HG02938 (cell line): ENCODE results near the gene CYTH1.
"Not testable (repeated sequence)": the region's sequence is repeated elsewhere in the genome, so short reads cannot be mapped to it uniquely, and the experiment has no call there.

Source experiments
- ATAC-seq: cut with Tn5 transposase; IDR thresholded peaks from one replicate; pipeline ENCODE4 v1.9.1; 2021; ENCODE audit warnings: mild to moderate bottlenecking, moderate library complexity; ENCODE audit not compliant: unreplicated experiment

CYTH1 gene

DNA sequence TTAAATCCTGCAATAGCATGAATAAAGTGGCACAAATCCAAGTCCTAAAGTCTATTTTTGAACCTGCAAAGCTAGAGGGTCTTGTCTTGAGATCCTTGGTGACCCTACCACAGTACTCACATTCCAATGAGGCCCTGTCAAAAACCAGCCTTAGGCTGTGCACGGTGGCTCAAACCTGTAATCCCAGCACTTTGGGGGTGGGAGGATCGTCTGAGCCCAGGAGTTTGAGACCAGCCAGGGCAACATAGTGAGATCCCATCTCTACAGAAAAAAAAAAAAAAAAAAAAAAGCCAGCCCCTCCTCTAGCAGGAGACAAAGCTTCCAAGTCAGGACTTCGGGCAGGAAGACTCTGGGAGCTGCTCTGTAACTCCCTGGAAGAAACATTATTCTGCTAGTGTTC, 16.3 kb downstream of the CYTH1 start:
- no peak for ATAC-seq

DNA sequence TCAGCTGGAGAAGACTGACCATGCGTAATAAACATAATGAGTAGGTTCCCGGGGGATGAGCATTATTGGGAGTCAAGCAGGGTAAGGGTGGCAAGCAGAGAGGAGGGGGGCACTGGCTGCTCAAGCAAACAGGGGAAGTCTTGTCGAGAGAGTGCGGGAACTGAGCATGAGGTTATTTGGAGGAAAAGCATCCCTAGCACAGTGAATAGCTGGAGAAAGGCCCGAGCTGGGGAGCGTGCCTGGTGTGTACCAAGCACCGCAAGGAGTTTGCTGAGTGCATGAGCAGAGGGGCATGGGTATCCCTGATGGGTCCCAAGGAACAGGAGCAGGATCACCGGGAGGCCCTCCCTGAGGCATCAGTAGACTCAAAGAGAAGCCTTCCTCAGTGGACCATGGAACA, 17.2 kb downstream of the CYTH1 start:
- no peak for ATAC-seq

DNA sequence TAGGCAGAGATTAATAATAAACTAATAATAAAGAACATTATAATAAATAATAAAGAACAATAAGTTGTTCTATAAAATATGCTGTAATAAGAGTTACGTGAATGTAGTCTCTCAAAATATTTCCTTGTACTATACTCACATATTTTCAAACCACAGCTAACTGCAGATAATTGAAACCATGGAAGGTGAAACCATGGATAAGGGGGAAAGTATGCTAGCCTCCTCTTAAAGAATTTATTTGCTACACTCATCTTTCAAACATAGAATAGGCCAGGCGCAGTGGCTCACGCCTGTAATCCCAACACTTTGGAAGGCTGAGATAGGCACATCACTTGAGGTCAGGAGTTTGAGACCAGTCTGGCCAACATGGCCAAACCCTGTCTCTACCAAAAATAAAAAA, 18.5 kb downstream of the CYTH1 start:
- no peak for ATAC-seq

DNA sequence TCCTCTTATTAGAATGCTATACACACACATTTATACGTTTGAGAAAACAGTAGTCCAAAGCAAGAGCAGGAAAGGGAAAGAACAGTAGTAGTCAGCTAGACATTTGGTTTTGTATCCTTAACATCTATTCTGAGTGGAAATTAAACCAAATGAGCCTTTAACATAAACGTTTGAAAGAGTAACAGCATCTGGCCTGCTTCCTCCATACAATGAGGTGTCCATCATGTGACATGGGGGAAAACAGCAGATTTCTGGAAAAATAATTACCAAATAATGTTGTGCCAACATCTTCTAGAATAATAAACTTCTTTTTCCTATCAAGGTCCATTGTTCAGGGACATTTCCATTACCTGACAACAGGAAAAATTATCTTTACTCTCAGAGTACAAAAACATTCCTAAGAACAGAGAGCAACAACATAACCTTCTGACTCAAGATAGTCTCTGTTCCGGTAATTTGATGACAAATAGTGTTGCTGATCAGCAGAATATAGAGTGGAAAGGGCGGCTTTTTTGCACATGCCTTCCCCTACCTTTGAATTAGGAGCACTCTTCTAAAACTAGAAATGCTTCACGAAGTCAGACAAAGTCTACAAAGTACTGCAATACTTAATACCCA, 20.2 kb downstream of the CYTH1 start:
- ATAC-seq = no peak

DNA sequence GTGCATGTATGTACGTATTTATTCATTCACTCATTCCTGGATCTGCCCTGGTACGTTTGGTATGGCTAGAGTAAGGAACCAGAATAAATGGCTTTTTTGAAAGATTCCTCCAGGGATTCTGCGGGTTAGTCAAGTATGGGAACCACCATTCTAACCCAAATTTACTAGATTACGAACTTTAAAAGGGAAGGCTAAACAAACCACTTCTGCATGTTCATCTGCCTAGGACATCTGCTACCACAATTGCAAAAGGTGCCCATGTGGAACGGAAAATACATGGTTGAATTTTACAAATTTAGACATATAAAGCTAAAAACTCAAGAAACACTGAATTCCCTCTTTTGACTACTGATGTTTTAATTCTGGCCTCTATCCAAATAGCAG, 22.1 kb downstream of the CYTH1 start:
- no peak for ATAC-seq

DNA sequence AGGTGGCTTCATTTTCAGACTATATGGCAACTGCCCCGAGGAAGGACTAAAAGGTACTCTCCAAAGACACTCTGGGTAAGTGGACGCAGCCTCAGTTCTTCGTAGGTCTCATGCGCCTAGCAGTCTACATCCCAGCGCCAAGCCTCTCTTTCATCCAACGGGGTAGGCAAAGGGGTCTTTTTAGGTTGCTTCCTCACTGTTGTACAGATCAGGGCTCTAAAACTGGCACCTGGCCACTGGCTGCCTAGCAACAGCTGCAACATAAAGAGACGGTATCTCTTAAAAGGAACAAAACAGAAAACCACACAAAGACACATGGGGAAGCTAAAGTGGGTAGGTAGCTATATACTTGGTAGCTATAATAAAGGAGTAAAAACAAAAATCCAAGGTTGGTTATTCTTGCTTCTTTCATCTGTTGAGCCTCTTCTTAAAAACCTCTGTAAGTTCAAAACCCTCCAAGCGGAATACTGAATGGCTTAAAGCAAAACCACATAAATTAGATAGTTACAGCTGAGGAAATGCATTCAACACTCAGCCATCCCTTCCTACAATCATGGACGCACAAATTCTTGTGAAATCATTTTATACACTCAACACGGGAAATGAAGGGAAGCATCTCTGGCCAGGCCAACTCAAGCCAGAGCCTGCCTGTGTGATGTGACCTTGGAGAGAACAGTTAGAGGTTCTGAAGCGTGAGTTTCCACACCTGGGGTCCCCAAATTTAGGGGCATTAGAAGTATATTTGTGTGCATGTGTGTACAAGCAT, 22.7 kb downstream of the CYTH1 start:
- peak; percentile 51 for ATAC-seq

DNA sequence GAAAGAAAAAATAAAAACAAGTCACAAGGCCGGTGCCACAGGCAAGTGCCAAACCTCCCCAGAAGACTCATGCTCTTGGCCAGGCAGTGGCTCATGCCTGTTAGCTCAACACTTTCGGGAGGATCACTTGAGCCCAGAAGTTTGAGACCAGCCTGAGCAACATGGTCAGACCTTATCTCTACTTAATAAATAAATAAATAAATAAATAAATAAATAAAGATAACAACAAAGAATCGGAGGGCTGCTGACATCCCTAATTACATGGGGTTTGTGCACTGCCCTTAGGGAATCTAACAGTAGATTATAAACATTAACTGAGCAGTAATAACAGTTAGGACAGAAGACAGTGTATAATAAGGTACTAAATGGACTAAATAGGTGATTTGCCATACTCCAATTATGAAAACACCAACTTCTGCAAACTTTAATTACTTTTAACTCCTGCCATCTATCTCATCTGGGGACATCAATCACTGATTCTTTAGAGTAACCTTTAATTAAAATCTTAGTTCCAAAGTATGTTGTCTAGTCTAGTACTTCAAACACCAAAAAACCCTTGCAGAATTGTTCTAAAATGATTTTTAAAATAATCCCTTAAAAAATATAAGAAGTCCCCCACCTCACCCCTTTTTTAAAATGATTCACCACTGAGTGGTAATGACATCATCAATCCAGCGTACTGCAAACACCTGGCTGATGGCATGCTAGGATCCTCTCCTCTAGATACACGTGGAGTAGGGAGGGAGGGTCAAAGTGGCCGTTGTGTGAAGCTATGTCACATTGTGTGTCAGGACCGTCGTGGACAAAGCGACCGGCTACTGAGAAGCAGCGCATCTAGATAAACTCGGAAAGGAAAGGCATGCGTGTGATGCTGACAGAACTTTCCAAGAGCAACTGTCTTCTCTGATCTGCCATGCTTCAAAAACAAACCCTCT, 28.5 kb downstream of the CYTH1 start:
- no peak for ATAC-seq

DNA sequence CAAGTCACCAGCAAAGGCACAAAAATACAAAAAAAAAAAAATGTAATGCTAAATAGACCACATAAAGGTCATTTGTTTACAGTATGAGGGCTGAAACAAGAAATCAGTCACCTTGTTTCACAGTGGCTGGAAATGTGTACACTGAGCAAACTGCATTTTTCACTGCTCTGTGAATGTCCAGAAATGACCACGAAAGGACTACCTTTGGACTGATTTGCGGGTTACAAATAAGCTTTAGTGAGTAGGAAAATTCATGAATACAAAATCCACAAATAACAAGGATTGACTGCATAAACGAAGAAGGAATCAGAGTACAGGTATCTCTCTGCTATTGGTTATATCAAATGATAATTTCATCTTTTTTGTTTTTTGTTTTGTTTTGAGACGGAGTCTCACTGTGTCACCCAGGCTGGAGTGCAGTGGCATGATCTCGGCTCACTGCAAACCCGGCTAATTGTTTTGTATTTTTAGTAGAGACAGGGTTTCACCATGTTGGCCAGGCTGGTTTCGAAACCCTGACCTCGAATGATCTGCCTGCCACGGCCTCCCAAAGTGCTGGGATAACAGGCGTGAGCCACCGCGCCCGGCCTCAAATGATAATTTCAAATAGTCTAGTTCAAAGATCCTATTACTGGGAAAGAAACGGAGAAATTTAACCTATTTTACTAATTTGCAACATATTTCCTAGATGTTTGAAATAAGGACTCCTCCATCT, 30.5 kb downstream of the CYTH1 start:
- no peak for ATAC-seq

DNA sequence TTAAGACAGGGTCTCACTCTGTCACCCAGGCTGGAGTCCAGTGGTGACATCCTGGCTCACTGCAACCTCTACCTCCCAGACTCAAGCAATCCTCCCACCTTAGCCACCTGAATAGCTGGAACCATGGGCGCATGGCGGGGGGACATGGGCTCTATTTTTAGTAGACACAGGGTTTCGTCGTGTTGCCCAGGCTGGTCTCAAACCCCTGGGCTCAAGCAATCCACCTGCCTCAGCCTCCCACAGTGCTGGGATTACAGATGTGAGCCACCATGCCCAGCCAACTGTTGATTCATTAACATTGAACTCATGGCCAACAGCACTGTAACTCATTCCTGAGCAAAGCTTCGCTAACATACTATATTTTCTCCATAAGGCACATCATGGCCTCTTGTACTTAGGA, 31.1 kb downstream of the CYTH1 start:
- ATAC-seq = not testable (repeated sequence)

DNA sequence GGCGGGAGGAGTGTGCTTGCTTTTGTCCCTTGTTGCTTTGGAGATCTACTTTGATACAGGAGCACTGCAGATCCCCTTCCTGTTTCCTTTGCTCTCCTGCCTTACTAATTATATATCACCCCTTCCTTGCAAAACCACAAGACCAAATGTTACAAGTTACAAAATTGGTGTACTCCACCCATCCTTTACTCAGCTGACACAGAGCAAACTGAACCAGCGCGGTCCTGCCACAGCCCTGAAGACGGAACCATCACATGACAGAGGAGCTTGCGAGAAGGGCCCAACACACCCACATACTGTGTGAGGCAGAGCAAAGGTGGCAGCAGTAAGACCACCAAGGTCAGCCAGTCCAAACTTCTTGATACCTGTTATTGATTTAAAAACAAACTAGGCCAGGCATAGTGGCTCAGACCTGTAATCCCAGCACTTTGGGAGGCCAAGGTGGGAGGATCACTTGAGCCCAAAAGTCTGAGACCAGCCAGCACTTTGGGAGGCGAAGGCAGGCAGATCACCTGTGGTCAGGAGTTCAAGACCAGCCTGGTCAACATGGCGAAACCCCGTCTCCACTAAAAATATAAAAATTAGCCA, 33.2 kb downstream of the CYTH1 start:
- peak; percentile 38 for ATAC-seq

DNA sequence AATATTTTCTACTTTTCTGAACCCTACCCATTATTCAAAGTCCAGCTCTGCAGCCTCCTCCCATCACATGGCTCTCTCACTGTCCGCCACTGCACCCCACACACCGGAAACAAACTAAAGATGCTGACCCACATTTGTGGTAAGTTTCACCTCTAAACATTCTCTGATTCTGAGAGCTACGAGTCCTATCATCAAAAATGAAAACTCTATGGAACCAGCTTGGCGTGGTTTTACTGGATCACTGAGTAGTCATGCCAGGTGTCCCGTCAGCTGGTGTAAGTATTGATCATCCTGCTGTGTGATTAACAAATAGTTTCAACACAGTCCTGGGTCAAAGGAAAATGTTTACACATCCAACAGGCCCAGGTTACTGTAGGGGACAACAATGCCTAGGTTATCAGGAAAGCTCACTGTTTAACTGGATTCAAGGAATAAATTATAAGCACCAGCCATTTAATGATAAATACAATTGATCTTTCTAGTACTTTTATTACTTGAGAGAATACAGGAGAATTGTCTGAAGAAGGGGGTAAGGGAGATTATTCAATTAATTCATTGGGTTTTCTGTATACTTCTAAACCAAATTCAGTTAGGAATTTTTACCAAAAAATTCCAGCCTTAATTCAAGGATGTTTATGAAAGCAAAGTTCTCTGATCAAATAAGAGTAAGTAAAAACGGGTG, 33.9 kb downstream of the CYTH1 start:
- ATAC-seq = peak; percentile 45

DNA sequence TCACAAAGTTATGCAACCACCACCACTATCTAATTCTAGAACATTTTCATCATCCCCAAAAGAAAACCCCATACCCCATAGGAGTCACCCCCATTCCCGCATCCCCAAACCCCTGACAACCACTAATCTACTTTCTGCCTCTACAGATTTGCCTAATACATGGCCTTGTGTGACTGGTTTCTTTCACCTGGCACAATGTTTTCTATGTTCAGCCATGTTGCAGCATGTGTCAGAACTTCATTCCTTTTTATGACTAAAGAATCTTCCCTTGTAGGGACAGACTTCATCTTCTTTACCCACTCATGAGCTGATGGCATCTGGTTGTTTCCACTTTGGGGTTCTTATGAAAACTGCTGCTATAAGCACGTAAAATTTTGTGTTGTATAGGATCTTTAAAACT, 34.6 kb downstream of the CYTH1 start:
- no peak for ATAC-seq

DNA sequence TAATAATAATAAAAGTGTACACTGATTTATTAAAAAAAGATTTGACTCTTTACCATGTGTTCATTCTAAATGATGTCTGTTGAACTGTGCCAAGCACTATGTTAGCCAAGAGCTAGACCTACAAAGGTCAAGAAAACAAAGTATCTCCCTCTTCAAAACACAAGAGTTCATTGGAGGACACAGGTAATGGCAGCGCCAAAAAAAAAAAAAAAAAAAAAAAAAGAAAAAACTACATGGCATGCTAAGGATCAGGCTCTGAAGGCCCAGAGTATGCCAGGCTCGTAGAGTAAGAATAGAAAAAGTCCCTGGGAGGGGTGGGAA, 35.2 kb downstream of the CYTH1 start:
- ATAC-seq = no peak

DNA sequence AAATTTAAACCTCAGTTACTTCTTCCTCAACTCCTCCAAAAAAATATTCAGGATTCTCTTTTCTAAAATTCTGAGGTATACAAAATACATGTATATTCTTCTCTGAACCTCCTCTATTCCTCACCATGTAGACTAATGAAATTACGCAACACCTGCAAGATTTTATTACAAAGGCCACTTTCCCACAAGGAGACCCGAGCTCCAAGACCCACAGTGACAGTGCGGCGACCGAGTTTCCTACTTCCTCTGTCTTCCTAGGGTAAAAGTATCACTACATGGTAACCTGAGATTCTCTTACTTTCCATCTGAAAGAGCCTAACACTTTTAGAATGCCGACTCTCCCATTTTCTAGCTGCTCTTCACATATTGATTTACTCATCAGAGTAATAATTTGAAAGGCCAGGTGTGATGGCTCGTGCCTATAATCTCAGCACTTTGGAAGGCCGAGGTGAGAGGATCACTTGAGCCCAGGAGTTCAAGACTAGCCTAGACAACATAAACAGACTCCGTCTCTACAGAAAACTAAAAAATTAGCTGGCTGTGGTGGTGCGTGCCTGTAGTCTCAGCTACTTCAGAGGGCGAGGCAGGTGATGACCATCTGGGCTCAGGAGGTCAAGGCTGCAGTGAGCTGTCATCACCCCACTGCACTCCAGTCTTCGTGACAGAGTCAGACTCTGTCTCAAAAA, 35.7 kb downstream of the CYTH1 start:
- no peak for ATAC-seq

DNA sequence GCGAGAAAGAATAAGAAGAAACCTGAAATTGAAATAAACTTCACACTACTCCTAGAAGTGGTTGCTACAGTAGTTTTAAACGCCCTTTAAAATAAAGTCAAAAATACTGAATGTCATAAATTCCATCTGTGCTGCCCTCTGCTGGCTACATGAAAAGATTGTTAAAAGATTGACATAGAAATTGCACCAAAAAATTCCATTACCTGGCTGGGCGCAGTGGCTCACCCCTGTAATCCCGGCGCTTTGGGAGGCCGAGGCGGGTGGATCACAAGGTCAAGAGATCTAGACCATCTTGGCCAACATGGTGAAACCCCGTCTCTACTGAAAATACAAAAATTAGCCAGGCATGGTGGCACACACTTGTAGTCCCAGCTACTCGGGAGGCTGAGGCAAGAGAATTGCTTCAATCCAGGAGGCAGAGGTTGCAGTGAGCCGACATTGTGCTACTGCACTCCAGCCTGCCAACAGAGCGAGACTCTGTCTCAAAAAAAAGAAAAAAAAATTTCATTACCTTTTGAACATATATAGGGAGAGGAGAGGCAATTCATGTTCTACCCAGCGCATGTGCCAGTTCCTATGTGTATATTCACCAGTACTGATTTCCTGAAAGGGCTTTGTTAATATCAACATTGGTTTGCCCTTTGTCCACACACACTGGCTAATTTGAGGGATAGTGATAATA, 36.5 kb downstream of the CYTH1 start:
- ATAC-seq = no peak

DNA sequence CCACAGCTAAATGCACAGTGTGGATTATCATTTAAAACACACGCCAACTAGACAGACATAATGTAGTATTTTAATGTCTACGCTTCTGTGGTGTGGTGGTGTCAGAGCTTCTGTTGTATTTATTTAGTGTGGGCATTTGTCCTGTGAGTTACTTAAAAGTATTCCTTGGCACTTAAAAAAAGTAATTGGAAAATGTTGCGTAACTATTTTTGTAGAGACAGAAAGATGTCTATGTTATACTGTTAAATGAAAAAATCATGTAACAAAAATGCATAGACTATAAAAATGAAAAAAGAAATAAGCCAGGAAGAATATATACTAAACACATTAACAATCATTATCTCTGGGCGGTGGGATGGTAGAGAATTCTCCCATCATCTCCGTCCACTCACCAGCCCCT, 39.2 kb downstream of the CYTH1 start:
- no peak for ATAC-seq

DNA sequence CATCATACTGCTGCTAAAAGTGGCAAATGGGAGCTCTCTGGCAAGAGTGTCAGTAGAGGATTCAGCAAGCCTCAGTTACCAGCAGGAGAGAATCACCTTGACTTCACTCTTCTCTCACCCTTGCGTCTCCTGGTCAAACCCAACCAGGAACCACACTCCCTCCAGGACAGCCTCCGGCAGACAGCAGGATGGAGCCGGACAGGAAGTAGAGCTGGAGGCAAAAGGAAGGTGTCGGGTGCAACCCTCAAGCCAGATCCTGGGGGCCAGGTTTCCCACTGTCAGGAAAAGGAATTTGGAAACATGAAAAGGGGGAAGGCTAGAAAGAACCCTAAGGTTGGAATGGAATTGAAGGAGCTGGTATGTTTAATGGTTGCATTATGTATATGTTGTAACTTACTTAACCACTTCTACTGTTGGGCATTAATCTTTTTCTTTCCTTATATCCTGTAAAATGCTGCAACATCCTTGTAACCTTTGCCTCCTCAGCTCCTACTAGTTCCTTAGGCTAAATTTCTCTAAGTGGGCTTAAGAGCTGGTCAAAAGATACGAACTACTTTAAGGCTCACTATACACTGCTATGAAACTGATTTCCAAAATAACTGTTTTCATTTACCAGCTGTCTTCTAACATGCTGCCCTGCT, 40.3 kb downstream of the CYTH1 start:
- ATAC-seq = no peak

DNA sequence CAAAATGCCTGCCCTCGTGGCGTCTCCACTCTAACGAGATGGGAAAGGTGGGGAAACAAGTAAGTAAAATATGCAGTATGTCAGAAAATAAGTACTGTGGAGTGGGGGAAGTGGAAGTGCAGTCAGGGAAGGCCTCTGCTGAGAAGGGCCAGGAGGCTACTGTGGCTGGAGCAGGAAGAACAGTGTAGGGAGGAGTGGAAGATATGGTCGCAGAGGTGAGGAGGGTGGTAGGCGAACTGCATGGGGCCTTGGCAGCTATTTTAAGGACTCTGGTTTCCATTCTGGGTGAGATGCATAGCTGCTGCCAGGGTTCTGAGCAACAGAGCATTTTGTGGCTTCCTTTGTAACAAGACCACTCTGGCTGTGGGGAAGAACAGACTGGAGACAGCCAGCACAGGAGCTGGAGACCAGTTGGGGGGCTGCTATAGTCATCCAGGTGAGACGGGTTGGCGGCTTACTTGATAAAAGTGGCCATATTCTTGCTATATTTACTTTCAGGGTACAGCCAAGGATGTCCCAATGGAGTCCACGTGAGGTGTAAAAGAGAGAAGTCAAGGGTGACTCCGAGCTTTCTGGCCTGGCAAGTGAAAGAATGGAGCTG, 42.6 kb downstream of the CYTH1 start:
- no peak for ATAC-seq
